GM18870 (cell line): ENCODE measurements around the gene GLYR1.

Experiments used
- ATAC-seq: cut with Tn5 transposase; IDR thresholded peaks from one replicate; pipeline ENCODE4 v1.9.1; 2021; ENCODE audit warnings: moderate library complexity; ENCODE audit not compliant: unreplicated experiment

Gene GLYR1

DNA sequence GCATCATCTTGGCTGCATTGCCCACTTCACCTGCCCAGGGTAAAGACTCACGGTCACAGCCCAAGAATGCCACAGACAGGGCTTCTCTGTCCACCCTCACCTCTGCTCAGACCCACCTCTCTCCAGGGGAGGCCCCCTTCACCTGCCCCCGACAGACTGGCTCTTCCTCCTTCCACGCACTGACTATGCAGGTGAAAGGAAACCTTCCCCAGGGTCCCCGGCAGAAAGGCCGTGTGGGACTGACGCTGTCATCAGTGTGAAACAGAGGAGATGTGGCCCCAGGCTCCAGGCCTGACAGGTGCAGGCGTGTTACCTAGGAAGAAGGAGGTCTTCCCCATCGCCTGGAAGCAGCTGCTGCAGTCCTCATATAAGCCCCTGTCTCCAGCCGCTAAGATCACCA, 35.3 kb downstream of the GLYR1 start:
- ATAC-seq: no peak

DNA sequence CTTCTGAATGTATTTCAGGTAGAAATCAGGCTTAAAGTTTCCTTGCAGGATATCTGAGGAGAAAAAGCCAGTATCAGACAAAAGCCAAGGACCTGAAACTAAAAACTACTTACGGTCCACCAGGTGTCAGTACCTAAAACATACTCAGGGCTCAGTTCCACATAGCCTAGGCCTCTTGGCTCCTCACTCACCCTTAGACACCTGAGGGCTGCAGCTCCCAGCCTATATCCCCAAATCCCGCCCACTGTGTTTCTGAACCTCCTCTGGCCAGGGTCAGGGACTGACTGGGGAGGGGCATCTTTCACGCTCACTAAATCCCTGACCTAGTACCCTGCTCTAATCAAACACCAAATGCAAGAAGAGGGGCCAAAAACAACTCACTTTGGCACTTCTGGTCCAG, 35.8 kb downstream of the GLYR1 start:
- ATAC-seq: no peak

DNA sequence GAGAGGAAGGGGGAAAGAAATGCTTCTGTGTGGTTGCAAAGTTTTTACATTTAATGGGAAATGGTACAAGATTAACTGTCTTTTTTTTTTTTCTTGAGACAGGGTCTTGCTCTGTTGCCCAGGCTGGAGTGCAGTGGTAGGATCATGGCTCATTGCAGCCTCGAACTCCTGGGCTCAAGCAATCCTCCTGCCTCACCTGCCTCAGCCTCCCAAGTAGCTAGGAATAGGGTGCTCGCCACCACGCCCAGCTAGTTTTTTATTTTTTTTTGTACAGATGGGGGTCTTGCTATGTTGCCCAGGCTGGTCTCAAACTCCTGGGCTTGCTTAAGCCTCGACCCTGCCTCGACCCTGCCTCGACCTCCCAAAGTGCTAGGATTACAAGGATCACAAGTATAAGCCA, 40.8 kb downstream of the GLYR1 start:
- ATAC-seq: no peak

DNA sequence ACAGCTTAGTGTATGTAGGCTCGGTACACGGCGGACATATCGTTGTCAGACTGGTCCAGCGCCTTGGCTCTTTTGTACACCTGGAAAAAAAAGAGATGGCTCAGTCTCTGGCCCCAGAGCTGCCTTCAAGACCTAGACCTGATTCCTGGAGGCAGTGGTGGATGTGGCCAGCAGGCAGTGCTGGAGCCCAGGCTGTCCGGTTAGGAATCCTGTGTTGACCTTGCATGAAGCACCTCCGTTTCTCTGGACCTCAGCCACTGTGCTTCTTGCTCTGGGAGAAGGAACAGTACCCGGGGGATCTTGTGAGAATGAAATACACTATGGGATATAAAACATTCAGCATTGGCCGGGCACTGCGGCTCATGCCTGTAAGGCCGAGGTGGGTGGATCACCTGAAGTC, 41.9 kb downstream of the GLYR1 start:
- no peak for ATAC-seq

DNA sequence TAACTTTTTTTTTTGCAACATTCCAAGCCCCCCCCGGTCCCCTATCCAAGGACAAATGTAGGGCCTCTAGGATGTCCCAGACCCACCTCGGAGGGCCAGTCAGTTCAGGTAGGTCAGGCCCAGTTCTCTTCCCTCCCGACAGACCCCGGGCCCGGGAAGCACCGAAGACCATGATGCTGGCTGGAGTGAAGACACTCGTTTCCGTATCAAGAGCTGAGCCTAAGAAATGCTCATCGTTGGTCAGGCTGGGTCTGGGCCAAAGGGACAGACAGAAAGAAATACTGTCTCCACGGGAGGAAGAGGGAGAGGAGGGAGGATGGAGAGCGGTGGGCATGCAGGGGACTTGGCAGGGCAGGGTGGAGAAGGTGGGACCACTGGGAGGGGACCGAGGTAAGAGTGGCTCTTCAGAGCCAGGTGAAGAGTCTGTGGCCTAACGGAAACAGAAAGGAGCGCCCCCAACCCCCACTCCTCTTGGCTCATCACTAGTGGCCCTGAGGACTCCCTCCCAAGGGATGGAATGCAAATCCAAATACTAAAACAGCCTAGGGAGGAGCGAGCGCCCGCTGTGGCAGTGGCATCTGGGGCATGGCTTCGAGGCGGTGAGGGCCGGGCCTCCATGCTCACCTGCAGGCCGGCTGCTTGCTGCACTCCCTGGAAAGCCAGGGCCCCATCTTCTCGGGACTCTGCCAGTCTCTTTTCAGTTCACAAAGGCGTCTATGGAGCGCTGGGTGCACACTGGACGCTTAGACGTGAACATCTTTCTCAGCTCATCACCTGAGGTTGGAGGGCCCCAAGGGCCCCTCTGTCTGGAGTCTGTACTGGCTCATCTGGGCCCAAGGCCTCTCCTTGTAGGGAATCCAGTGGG, 43.0 kb downstream of the GLYR1 start:
- no peak for ATAC-seq

DNA sequence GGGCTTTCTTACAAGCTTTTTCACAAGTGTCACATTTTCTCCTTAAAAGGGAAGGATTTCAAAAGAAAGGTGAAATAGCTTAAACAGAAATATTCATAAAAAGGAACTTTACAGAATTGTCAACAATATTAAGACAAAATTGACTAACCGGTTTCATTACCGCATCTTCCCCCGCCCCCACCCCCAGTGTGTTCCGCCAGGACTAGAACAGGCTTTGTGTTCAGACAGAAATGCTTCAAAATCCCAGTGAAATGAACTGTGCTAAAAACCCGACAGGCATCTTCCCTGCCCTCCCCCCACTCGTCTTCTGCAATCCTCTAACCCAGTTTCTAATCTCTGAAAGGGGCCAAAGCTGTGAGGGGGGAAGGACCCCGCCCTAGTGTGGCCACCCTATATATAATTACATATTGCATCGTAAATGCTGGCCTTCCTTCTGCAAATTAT, 43.7 kb downstream of the GLYR1 start:
- no peak for ATAC-seq

DNA sequence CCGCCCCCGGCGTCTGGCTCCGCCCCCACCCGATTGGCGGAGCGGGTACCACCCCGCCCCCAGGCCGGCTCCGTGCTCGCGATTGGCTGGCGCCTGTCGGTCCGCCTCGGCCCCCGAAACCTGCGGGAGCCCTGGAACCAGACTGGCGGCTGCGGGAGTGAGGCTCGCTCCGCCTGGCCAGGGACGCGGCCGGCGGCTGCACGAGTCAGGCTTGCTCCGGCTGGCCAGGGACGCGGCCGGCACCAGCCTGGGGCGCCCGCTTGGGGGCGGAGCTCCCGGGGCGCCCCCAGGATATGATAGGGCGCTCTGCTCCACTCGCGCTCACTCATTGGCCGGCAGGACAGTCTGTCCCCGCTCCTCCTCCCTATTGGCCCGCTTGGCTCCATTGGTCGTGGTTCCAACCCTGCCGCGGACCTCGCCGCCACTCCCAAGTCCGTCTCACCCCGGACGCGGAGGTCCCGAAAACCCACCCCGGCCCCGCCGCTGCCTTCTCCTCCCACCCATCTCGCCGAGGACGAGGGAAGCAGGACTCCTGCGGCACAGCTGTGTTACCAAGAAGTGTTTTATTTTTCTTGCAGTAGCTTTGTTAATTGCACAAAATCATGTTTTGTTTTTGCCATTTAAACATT, 44.3 kb downstream of the GLYR1 start:
- peak; percentile 90 for ATAC-seq

DNA sequence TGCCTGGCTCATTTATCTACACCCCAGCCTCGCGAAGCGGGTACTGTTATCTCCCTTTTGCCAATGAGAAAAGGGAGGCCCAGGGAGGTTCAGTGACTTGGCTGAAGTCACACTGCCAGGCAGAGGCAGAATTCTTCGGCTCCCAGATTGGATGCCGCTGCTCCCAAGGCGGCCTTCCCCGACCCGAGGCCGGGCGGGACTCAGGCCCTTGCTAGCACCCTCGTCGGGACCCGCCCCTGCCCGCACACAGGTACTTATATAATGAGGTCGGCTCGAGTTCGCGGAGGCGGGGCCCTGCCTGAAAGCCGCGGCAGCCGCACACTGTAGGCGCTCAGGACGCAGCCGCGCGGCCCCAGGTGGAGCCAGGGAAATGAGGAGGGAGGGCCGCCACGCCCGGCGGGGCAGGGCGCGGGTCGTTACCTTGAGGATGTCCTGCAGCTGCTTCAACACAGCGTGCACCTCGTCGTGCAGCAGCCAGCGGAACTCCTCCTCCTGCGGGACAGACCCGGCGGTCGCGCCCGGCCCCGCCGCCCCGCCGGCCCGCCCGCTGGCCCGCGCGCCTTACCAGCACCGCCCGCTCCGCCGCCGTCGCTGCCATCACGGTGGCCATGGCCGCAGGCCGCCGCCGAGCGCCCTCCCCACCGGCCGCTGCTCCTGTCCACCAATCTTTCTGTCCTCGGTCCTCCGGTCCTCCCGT, 45.0 kb downstream of the GLYR1 start, which contains the start of gene ROGDI:
Gene ROGDI (minus strand): TSS at position 672 of the 697 bp plus-strand sequence. CDS start 62 bp downstream, at position 610.
- peak; percentile 32 for ATAC-seq

DNA sequence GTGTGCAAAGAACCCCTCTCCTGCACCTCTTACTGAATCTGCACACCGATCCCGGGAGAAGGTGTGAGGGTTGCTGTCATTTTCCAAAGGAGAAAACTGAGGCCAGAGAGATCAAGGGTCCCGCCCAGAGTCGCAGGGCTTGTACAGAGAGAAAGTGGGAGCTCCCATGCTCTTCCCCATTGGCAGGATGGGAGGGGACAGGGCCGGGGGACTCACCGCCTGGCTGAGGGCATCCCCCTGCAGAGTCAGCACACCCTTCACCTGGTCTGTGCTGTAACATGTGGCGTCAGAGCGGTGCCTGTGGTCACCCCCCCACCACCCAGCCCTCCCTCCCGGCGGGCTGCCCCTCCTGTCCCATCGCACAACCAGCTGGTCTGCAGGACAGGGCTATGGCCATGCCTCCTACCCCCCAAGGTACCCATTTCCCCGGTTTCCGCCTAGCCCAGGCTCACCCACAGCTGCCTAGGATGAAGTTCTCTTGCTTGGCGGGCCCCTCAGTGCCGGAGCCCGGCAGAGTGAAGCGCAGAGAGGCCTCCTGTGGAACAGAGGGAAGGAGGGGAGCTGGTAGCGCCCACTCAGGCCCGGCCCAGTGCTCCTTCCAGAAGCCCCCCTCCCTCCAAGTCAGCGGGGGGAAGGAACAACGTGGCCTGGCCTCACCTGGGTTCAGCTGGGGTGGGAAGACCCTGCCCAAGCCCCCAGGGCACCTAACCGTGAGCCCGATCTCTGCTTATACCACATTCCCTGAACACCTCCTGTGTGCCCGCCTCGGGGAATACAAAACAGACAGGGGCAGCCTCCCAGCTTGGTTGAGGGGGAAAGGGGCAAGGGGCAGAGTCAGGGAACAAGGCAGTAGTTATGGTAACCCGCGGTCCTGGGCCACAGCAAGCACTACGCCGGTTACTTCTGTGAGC, 45.8 kb downstream of the GLYR1 start:
- no peak for ATAC-seq

DNA sequence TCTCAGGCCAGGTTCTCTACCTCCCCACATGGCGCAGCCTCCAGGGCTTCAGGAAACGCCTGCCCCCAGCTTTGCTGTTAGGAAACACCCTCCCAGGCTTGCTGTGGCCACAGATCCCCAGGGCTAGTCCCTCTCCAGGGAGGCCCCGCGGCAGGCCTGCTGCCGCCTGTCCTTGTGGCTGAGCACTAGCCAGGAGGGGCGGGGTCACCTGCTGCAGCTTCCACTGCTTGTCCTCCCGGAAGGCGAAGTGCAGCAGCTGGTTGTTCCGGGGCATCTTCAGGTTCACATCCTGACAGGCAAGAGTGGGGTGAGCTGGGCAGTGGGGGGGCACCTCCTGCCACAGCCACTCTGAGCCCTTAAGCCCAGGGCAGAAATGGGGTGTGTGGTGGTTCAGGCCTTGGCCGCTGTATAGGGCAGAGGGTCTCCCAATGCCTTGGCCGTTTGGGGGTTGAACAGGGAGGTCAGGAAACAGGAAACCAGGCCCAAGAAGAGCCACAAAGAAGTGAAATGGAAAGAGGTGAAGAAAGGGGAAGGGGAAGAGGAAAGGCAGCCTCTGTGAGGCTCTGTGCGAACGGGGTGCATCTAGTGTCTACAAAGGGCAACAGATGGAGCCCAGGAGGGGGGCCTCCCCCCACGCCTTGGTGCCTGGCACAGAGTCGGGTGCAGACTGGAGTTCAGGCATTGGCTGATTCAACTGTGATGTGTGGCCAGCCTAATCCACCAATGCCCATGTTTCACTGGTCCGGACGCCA, 46.6 kb downstream of the GLYR1 start:
- ATAC-seq: no peak

DNA sequence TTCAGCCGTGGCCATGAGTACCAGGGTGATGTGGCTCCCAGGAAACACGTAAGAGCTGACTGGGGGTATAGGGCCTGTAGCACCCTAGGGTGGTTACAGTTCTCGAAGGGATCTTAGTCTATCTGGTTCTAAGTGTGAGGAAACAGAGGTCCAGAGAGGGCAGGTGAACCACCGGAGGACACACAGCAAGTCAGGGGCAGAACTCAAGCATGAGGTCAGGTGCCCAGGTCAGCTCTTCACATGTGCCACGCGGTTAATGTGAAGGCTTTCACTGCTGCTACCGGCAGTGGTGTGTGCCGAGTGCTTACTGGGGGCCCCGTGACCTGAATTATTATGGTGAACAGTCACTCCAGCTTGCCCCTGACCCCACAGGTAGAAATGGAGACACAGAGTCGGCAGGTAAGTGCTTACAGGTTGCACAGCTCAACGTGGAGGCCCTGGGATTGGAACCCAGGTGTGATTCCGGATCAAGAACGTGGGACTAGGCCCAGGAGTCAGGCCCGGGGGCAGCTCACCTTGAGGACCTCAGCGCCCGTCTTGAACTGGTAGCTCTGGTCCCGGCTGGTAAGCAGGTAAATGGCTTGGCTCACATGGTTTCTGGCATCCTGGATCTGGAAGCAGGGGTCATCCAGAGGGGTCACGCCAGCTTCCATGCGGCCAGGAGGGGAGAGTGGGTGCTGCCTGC, 47.8 kb downstream of the GLYR1 start:
- no peak for ATAC-seq

DNA sequence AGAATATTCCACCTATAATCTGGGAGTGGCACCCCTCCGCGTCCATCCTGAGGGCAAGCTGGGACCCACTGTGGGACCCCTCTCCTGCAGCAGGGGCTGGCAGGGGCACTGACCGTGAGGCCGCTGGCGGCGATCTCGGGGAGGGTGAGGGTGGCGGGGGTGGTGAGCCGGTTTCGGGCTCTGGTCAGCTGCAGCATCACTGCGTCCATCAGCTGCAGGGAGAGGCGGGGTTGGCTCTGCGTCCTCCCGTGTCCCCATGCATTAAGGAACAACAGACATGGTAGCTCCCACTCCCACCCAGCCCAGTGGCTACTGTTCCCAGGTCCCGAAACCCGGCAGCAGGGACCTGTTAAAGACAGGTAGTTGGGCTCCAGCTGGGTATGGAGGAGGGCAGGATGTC, 48.6 kb downstream of the GLYR1 start:
- no peak for ATAC-seq

DNA sequence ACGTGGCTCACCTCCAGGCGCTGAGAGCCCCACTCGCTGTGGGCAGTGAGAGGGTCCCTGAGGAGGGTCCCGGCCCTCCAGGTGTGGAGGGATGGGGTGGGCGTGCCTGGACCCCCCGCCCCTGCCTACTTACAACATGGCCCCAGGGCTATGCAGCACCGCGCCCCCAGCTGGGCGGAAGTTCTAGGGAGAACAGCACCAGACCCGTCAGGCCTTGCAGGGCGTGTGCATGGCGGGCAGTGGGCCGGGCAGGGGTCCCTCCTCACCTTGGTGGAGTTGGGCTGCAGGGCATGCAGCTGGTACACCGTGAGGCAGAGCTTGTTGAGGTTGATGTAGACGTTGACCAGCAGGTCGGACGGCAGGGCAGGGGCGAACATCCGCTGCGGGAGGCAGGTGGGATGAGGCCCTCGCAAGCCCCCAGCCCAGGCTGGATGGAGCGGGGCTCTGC, 49.3 kb downstream of the GLYR1 start:
- ATAC-seq: no peak

DNA sequence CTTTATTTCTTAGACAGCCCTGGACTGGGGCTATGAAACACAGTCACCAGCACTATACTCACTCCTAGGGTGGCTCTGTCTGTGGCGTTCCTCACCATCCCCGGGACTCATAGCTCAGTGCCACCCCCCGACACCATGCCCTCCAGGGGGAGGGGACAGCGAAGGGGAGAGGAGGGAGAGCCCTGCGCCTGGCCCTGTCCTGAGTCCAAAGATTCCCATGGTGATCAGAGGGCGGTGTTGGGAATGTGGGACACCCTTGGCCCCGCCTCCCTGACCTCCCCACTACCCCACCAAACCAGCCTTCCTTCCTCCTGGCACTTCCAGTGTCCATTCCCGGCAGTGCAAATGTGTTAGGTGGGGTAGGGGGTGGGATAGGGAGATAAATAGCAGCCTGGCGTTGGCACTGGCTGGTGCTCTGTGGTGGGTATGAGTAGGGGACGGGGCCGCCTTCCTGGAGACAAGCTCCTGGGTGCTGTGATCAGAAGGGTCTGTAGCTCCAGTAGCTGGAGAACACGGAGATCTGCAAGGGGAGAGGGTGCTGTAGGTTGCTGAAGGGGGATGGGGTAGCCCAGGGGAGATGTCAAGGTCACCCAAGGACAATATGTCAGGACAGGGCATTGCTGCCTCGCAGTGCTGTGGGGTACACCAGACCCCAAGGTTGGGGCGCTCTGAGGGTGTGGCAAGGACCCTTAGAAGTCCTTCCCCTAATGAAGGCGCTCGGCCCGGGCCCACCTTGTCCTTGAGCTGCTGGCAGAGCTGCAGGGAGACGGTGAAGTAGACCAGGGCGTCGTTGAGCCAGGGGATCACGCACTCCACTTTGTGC, 49.9 kb downstream of the GLYR1 start:
- no peak for ATAC-seq

DNA sequence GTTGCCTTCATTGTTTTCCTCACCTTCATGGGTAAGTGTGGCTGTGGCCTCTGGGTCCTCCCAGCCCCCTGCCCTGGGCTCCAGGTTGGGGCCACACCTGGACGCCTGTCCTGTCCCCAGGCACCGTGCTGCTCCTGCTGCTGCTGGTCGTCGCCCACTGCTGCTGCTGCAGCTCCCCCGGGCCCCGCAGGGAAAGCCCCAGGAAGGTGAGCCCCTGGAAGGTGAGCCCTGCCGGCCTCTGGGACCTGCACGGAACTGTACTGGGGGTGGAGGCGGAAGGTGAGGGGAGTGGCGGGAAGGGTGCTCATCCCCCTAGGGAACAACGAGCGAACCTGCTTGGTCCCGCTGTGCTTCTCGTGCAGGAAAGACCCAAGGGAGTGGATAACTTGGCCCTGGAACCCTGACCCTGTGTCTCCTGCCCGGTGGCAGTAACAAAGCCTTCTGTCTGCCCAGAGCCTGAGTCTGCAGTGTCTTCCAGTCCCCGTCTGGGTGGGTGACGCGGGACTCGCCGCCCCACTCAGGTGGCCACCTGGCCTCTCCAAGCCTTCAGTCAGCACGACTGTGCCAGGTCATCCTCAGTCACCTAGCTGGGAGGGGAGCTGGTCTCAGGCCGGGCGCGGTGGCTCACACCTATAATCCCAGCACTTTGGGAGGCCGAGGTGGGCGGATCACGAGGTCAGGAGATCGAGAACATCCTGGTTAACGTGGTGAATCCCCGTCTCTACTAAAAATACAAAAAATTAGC, 51.1 kb downstream of the GLYR1 start:
- ATAC-seq: no peak

DNA sequence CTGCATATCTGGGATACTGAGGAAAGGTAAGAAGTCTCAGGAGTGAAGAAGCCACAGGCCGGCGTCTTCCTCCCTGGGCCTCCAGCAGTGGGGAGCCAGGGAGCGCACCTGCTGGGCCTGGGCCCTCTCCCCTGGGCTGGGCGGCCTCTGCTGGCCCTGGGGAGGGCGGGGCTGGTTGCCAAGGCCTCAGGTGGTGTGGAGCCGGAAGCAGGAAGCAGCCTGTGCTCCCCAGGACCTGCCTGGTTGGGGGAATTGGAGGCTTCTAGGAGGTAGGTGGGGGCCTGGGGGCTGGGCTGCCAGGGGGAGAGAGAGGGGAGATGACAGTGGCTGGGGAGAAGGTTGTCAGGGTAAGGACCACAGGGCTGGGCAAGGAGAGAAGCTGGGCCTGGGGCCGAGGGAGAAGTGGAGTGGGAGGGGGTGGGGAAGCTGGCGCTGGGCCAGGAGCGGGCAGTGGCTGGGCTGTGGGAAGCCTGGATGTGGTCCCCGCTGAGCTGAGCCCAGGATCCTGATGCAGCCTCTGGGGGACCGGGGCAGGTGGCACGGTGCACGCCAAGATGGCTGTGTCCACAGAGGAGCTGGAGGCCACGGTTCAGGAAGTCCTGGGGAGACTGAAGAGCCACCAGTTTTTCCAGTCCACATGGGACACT, 51.8 kb downstream of the GLYR1 start, which contains the start of gene SMIM22:
Gene SMIM22 (plus strand): TSS at position 189 of the 647 bp plus-strand sequence. CDS start 366 bp downstream, at position 555.
- no peak for ATAC-seq

DNA sequence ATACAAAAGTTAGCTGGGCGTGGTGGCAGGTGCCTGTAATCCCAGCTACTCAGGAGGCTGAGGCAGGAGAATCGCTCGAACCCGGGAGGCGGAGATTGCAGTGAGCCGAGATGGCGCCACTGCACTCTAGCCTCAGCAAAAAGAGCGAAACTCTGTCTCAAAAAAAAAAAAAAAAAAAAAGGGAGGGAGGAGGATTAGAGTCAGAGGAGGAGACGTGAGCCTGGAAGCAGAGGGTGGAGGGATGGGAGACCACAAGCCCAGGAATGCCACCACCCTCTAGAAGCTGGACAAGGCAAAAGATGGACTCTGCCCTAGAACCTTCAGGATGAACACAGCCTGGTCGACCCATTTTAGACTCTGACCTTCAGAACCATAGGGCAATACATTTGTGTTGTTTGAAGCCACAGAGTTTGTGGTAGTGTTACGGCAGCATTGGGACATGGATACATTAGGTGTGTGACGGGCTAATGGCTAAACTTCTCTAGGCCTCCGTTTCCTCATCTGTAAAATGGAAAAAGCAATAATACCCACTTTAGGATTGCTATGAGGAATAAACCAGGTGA, 54.1 kb downstream of the GLYR1 start:
- no peak for ATAC-seq
